ENCODE measurements around the gene SELENBP1. TPM values are rescaled to one million over a fixed set of nuclear protein-coding genes. Genes with fewer than 3 reads are reported as not detected.
A peak's percentile ranks its signal among the peaks of the same experiment; 100 is the strongest.
"Not testable (repeated sequence)": the region's sequence is repeated elsewhere in the genome, so short reads cannot be mapped to it uniquely, and the experiment has no call there.

Gene SELENBP1
- total RNA-seq, result 119 TPM
- long read RNA-seq, transcript SELENBP1-201 (12 exons, 1,752 nt), result major isoform, 146 of 252 reads
- long read RNA-seq, transcript SELENBP1-214 (10 exons, 2,128 nt), result minor isoform, 15 of 252 reads
- long read RNA-seq, transcript SELENBP1-204 (12 exons, 1,928 nt), result minor isoform, 5 of 252 reads
- long read RNA-seq, transcript SELENBP1-218 (11 exons, 1,963 nt), result minor isoform, 17 of 252 reads
- long read RNA-seq, partial matches to known transcripts, result 29 of 252 reads
- long read RNA-seq, other reads (novel, unspliced or antisense), result 39 of 252 reads

- intact Hi-C loops (cut with DNase I), result no loop called here
- peak; percentile 89 for DNase-seq
- peak; percentile 88 for ATAC-seq (ENCODE audit: poor library complexity)
Observed at GRCh38 chr1:151372058-151372934, at the start of gene SELENBP1. Gene SELENBP1 (minus strand): TSS chr1:151372705. CDS start chr1:151372641, 64 bp downstream.

DNA sequence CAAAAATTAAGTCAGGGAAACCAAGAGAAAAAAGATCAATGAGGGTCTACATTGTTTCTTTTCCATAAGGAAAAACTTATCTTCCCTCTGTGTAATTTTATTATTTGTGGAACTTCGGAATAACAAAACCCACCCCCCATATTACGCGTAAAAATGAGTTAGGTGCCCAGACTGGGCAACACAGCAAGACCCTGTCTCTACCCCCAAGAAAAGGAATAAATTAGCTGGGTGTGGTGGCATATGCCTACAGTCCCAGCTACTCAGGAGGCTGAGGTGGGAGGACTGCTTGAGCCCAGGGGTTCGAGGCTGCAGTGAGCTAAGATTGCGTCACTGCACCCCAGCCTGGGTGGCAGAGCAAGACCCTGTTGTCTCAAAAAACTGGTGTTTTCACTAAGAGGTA lies 47.3 kb upstream of the SELENBP1 start:
- intact Hi-C loops (cut with DNase I), result no loop called here
- DNase-seq (no peak), ATAC-seq (ENCODE audit: poor library complexity) (no peak)

DNA sequence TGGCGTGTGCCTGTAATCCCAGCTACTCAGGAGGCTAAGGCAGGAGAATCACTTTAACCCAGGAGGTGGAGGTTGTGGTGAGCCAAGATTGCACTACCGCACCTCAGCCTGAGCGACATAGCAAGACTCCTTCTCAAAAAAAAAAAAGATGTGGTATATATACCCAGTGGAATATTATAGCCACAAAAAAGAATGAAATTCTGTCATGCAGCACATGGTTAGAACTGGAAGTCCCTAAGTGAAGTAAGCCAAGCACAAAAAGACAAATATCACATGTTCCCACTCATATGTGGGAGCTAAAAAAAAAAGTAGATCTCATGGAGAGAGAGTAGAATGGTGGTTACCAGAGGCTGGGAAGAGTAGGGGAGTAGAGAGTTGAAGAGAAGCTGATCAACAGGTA lies 45.6 kb upstream of the SELENBP1 start:
- intact Hi-C loops (cut with DNase I), result no loop called here
- ATAC-seq (ENCODE audit: poor library complexity), result no peak
- no peak for DNase-seq

- ATAC-seq (ENCODE audit: poor library complexity), result peak; percentile 18
- intact Hi-C loops (cut with DNase I), result no loop called here
- DNase-seq, result no peak
Observed at GRCh38 chr1:151416231-151416630, 43.7 kb upstream of the SELENBP1 start.

GRCh38 chr1:151411884-151412283 lies 39.4 kb upstream of the SELENBP1 start:
- no peak for ATAC-seq (ENCODE audit: poor library complexity)
- DNase-seq, result no peak
- intact Hi-C loops (cut with DNase I), result no loop called here

- intact Hi-C loops (cut with DNase I), result no loop called here
Observed at GRCh38 chr1:151408891-151409290, 36.4 kb upstream of the SELENBP1 start.

DNA sequence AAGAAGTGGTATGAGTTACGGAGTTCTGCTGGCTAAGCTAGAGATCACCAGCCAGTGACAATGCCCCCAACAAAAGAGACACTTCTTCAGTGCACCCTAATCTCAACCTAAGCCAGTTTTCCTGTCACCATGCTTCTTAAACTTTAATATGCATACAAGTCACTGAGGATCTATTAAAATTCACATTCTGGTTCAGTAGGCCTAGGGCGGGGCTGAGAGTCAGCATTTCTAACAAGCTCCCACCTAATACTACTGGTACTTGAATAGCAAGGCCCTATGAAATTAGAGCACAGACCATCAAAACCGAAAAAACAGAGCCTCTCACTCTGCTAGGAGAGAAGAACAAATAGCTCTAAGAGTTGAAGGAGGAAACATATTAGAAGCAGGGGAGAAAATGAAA lies 34.8 kb upstream of the SELENBP1 start:
- ATAC-seq (ENCODE audit: poor library complexity) (no peak), DNase-seq (no peak)
- intact Hi-C loops (cut with DNase I), result no loop called here

More at GRCh38 chr1:151408891-151409290, 36.4 kb upstream of the SELENBP1 start:
- no peak for ATAC-seq (ENCODE audit: poor library complexity)
- no peak for DNase-seq

GRCh38 chr1:151406176-151406575 lies 33.7 kb upstream of the SELENBP1 start:
- ATAC-seq (ENCODE audit: poor library complexity), result no peak

DNA sequence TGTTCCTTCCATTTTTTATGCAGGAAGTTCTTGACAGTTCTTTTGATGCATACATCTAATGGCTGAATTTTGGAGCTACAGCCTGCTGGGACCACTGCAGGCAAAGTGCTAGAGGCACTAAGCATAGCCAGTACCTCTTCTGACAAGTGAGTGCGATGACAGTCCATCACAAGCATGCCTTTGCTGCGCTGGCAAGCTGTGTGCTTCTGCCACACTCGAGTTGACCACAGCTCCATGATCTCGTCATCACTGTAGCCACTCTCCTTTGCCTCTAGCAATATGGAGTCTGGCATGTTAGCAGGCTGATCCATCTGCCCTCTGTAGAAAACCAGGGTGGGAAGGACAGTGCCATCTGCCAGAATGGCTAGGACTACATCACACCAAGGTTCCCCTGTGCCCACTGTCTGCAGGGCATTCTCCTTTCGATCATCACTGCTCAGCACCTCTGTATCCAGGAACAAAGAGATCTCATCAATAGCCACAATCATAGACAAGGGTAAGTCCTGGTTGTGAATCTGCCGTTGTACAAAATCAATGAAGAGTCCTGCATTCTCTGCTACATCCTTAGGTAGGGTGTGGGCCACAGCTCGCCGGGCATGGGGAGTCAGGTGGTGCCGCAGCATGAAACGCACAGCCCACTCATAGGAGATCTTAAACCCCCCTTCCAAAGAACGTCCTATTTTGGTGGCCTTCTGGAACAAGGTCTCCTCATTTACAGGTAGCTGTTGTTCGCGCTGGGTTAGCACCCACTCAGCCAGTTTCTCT lies 32.9 kb upstream of the SELENBP1 start:
- intact Hi-C loops (cut with DNase I), result no loop called here
- DNase-seq, result no peak
- ATAC-seq (ENCODE audit: poor library complexity), result peak; percentile 63

More at GRCh38 chr1:151406176-151406575, 33.7 kb upstream of the SELENBP1 start:
- no peak for DNase-seq
- intact Hi-C loops (cut with DNase I), result no loop called here

DNA sequence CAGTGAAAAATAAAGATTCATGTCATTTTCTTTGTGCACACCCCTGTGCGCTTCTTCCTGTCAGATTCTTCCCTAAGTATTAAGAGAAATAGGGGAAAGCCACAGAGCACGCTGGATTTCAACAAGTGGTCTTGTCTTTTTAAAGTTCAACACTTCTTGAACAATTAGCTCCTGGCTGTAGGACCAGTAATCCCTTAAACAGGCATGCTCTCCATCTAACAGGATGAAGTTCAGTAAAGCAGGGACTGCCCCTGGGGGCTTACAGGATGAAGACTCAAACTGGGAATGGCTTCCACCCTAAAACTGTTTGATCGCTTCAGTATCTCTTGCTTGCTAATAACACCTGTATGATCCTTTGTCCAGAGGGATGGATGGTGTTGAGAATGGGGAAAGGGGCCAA lies 31.1 kb upstream of the SELENBP1 start:
- no peak for DNase-seq
- intact Hi-C loops (cut with DNase I), result no loop called here

DNA sequence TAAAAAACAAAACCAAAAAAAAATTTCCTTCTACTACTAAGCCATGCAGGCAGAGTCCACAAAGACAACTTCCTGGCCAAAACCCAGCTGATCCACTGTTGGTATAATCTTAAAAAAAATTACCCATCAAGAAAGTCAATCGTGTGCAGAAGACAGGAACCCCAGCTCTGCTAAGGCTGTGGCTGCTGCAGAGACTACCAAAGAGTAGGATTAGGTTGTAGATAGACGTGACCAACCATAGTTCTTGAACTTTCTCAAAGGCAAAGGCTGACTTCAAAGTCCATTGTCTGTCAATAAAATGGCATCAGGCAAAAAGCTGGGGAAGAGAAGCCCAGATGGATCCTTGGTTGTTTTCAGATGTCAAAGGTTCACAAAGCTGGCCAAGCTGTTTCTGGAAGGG lies 30.3 kb upstream of the SELENBP1 start:
- intact Hi-C loops (cut with DNase I), result no loop called here
- no peak for ATAC-seq (ENCODE audit: poor library complexity)
- no peak for DNase-seq

More for the DNA sequence above, 31.1 kb upstream of the SELENBP1 start:
- ATAC-seq (ENCODE audit: poor library complexity), result no peak

DNA sequence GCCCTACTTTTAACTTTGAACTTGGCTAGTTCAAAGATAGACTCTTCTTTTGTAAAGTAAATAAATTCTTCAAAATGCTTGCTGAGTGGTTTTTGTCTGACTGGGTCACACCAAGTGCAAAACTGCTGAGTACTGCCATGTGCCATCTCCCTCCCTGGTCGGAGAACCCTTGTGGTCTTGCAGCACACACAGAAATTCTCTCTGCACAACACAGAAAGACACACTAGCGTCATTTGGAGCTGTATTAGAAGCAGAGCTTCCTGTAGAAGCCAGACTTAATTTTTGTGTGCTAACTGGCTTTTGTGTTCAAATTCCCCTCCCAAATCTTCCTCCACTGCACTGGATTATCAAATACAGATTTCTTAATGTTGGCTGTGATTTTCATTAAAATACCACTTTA lies 29.4 kb upstream of the SELENBP1 start:
- intact Hi-C loops (cut with DNase I), result no loop called here
- ATAC-seq (ENCODE audit: poor library complexity) (no peak), DNase-seq (no peak)

GRCh38 chr1:151401125-151401788 lies 28.8 kb upstream of the SELENBP1 start:
- ATAC-seq (ENCODE audit: poor library complexity) (no peak), DNase-seq (no peak)
- intact Hi-C loops (cut with DNase I), result no loop called here

- peak; percentile 97 for ATAC-seq (ENCODE audit: poor library complexity)
- peak; percentile 81 for DNase-seq
- intact Hi-C loops (cut with DNase I), result loop anchor here (5.0 kb wide), 1 partner anchor 97 kb away; no protein-coding TSS in a partner anchor
Observed at GRCh38 chr1:151399324-151400171, 27.0 kb upstream of the SELENBP1 start, which contains the start of gene PSMB4. Gene PSMB4 (plus strand): TSS chr1:151399573. CDS start chr1:151399588, 15 bp downstream.

DNA sequence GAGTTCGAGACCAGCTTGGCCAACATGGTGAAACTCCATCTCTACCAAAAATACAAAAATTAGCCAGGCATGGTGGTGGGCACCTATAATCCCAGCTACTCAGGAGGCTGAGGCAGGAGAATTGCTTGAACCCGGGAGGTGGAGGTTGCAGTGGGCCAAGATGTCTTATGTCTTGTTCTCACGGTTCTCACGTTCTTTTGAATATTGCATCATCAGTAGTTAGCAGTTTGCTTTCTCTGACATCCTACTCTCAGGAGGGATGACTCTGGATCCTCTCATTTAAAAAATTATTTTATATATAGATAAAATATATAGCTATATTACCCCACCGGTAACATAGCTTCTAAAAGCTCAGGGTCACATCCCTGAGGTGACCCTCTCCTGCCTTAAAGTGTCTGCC lies 23.8 kb upstream of the SELENBP1 start:
- intact Hi-C loops (cut with DNase I), result loop anchor here (5.0 kb wide), 1 partner anchor 94 kb away; no protein-coding TSS in a partner anchor
- DNase-seq; ATAC-seq (ENCODE audit: poor library complexity): not testable (repeated sequence)

DNA sequence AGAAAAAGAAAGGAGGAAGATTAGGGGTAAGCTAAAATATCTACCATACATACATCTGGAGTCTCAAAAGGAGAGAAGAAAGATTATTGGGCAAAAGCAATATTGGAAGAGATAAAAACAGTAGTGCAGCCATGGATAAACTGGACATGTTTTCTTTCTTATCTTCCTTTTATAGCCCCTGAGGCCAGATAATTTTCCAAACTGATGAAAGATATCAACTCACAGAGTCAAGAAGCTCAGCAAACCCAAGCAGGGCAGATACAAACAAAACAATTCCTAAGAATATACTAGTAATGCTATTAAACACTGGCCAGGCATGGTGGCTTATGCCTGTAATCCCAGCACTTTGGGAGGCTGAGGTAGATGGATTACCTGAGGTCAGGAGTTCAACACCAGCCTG lies 21.1 kb upstream of the SELENBP1 start:
- DNase-seq (no peak), ATAC-seq (ENCODE audit: poor library complexity) (no peak)
- intact Hi-C loops (cut with DNase I), result no loop called here

DNA sequence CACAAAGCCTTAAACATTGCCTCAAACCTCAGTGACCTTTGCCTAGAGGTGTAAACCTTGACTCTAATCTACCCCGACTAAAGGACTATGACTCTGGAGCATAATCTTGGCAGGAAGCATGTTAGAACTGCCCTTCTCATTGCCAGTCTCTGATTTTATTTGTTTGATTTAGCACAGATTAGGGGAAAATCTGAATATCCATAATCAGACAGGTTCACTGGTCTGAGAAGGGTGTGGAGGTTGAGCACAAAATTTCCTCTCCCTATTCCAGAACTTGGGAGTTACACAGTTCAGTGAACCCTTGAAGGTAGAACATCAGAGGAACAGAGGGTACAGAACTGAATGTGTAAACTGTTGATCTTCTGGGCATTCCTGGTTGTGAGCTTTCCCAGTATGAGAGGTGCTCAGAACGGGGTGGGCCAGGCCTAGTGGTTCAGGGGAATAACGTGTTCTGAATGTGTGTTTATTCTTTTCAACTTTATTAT lies 18.6 kb upstream of the SELENBP1 start:
- ATAC-seq (ENCODE audit: poor library complexity) (no peak), DNase-seq (no peak)
- intact Hi-C loops (cut with DNase I), result no loop called here
